GM19452 (cell line): ENCODE measurements around the gene LZTR1.
"Not testable (repeated sequence)": the region's sequence is repeated elsewhere in the genome, so short reads cannot be mapped to it uniquely, and the experiment has no call there.

Experiments
- ATAC-seq: cut with Tn5 transposase; IDR thresholded peaks from one replicate; pipeline ENCODE4 v1.9.1; 2021; ENCODE audit not compliant: unreplicated experiment

LZTR1 gene

DNA sequence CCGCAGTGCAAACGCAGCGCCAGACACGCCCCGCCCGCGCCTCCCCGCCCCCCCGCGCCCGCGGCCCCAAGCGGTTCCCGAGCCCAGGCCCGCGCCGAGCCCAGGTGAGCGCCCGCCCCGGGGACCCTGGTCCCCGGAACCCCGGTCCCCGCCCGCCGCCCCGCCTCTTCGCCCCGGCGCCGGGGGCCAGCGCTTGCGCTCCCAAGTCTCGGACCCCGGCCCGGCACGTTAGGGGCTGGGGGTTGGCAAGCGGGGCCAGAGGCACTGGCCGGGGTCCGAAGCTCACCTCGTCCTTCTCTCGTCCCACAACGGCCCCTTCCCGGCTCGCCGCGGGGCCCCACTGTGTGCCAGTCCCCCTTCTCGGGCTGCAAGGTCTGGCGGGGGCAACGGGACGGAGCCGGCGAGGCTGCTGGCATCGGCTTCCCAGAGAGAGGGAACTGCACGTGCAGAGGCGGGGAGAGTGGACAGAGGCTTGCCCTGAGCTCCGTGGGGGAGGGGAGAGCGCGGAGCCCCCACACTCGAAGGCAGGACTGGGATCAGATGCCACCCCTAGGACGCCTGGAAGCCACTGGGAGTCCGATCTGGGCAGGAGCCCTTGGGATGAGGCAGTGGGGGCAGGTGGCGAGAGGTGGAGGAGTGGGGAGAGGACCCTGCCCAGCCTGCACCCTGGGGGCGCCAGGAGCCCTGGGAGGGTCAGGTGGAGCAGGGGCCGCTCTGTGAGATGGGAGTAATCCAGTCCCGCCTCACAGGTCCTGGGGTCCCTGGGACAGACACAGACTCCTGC lies 16.8 kb upstream of the LZTR1 start:
- no peak for ATAC-seq

DNA sequence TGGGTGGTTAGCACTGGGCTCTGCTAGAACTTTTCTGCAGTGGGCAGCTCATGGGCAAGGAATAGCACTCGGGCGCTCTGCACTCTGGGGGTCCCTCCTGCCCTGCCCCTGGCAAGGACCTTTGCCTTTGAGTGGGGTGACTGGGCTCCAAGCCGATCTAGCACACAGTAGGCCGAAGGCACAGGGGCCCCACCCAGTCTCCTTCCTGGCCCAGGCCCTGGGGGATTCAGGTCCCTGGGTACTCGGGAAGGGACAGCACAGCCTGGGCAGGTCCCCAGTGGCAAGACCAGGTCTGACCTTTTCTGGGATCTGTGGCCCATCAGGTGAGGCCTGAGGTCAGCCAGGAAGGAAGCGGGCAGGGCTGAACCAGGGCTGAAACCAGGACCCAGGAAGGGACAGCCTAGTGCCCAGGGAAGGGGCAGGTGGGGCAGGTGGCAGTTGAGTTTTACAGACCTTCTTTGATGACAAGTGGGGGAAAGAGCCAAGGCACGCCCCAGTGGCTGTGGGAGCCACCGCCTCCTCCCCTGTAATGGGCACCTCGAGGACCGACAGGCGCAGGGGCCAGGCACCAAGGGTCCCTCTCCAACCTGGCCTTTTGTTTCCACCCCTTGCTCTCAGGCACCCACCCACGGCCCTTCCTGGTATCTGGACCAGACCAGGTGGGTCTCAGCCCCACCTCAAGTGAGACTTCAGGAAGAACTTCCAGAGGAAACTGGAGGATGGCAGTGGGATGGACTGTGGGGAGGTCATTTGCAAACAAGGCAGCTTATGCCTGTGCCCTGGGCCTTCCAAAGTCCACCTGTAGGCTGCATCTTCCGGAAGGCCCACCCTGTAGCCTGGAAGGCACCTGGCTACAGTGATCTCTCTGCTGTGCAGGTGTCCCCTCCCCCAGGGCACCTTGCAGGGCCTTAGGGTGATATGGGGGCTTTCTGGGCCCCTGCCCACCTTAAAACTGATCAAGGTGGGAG lies 15.9 kb upstream of the LZTR1 start:
- ATAC-seq = no peak

DNA sequence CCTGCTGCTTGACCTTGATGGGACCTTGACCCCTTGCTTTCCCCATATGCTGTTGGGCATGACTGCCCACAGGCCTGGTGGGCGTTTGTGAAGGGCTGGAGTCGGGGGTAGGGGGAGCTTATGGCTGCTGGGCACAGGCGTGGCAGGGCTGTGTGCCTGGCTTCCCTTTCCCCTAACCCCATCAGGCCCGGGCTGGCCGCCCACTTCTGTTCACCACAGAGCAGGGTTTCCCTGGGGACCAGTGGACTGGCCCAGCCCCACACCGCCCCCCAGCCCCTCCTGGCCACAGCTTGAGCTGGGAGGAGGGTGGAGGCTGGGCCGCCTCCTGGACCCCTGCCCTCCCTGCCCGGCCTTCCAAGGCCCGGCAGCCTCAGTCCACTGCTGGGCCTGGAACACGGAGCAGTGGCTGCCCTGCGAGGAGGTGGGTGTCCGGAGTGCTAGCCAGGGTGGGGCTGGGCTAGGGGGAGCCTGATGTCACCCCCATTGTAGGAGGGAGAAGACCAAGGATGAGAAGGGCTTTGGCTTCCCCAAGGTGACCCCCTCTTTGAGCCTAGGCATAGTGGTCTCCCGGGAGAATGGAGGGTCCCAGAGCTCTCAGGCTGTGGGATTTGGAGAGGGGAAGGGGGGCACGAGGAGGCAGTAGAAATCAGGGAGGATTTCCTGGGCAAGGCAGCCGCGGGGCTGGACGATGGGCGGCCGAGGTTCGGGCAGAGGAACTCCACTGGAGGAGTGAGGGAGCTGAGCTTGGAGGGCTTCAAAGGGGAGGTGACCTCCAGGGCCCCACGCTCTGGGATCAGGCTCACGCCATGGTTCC lies 15.0 kb upstream of the LZTR1 start, which contains the start of gene AIFM3:
Gene AIFM3 (plus strand): TSS at position 373 of the 814 bp plus-strand sequence. CDS start 690 bp downstream, outside the sequence.
- no peak for ATAC-seq

DNA sequence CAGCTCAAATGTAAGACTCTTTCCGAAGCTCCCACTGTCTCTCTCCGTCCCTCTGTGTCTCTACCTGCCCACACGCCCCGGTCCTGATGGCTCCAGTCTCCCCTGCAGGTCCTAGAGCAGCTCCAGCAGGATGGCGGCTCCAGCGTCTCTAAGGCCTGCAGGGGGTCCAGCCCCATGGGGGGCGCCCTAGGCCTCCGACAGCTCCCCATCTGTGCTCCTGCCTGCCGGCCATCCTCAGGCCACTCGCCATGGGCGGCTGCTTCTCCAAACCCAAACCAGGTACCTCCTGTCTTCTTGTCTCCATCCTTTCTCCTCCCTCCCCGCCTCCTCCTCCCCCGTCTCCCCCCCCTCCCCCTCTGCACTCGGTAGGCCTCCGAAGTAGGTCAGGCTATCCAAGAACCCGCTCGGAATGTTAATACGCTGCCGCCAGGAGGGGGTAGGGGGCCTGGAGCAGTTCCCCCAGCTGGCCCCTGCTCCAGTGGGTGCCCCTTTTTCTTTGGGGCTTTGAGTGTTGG lies 14.3 kb upstream of the LZTR1 start:
- ATAC-seq = no peak

DNA sequence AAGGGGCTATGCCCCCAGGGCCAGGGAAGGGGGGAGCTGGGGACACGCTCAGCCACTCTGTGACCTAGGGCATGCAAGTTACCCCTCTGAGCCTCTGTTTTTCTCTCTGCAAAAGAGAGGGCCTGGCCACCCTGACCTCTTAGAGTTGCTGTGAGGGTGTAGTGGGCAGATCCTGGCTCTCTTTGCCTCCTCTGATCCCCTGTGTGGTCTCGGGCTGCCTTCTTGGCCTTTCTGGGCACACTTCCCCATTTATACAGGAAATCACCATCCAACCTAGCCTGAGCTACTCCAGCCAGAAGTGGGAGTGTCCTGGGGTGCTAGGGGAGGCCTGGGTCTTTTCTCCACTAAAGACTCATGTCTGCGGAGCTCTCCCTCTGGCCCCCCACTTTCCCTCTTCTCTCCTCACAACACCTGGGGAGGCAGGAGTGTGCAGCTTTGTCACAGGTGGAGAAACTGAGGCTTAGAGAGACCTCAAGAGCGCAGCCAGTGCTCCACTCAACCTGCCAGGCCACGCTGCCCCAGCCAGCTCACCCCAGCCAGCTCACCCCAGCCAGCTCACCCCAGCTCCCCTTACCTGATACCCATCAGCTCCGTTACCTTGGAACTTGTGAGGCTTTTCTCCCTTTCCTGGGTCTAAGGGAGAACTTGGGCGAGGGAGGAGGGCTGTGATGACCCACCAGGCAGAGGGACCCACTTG lies 13.7 kb upstream of the LZTR1 start:
- no peak for ATAC-seq

DNA sequence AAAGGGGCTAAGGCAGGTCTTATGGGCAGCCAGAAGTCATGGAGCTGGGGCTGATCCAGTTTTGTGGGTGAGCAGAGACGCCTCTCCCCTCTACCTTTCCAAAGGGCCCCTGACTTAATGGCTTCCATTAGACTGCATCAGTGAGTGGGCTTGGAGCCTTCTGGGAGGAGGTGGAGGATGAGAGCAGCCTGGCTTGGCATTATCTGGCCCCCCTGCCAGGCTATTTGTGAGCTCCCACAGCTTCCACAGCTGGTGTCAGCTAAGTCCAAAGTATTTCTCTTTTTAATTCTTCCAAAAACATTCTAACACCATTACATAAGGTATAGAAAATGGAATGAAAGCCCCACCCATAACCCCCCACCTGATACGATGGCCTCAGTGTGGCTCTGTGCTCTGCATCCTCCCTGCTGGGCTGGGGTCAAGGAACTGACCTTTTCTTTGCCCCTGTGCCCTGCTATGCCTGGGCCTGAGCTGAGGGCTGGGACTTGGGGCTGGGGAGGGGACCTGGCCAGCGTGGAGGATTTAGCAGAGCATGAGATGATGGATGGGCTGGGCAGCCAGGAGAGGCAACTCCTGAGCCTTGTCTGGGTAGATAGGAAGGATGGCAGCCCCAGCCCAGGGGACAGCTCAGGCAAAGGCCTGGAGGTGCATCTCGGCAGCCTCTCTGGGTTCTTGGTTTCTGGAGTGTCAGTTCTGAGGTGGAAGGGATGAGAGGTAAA lies 11.0 kb upstream of the LZTR1 start:
- no peak for ATAC-seq

DNA sequence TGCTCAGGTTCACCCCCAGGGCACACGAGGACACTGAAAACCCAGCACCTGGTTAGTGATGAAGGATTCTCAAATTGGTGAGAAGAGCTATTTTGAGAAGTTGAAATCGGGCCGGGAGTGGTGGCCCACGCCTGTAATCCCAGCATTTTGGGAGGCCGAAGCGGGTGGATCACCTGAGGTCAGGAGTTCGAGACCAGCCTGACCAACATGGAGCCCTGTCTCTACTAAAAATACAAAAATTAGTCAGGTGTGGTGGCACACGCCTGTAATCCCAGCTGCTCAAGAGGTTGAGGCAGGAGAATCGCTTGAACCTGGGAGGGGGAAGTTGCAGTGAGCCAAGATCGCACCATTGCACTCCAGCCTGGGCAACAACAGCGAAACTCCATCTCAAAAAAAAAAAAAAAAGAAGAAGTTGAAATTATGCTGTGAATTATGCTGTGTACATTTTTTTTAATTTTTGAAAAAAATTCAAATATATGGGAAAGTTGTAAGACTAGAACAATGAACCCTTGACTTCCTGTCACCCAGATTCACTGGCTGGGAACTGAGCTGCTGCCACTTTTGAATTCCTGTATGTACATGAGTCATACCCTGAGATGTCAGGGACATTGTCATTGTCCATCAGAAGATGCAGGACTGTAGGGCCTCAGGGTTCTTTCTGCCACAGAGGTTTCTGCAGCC lies 9.9 kb upstream of the LZTR1 start:
- not testable (repeated sequence) for ATAC-seq

DNA sequence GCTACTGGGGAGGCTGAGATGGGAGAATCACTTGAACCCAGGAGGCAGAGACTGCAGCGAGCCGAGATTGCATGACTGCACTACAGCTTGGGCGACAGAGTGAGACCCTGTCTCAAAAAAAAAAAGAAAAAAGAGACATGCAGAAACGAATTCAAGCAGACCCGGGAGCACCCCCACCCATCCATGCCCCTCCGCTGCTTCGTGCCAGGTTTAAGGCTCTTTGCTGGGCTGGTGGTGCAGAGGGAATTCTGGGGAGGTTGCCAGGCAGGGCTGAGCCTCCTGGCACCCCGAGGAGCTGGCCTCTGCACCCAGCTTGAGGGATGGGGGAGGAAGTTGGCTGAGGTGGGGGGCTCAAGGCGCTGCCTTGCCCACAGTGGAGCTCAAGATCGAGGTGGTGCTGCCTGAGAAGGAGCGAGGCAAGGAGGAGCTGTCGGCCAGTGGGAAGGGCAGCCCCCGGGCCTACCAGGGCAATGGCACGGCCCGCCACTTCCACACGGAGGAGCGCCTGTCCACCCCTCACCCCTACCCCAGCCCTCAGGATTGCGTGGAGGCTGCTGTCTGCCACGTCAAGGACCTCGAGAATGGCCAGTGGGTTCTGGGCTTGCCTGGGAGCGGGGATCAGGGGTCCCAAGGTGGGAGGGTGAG lies 9.0 kb upstream of the LZTR1 start:
- no peak for ATAC-seq

DNA sequence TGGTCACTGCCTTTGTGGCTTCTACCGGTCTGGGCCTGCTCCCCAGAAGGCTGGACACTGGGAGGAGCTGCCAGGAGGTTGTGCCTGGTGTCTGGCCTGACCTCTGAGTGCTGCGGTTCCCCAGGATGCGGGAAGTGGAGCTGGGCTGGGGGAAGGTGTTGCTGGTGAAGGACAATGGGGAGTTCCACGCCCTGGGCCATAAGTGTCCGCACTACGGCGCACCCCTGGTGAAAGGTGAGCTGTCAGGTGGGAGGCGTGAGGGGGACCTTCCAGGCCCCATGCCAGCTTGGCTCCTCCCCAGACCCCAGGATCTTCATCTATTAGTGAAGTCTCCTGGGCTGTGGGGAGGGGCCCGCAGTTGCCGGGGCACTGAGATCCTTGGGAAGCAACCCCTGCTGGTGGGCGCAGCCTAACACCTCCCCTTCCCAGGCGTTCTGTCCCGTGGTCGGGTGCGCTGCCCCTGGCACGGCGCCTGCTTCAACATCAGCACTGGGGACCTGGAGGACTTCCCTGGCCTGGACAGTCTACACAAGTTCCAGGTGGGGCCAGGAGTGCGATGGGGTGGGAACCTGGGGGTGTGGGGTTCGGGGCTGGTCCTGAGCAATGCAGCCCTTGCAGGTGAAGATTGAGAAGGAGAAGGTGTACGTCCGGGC lies 8.3 kb upstream of the LZTR1 start:
- ATAC-seq = no peak

DNA sequence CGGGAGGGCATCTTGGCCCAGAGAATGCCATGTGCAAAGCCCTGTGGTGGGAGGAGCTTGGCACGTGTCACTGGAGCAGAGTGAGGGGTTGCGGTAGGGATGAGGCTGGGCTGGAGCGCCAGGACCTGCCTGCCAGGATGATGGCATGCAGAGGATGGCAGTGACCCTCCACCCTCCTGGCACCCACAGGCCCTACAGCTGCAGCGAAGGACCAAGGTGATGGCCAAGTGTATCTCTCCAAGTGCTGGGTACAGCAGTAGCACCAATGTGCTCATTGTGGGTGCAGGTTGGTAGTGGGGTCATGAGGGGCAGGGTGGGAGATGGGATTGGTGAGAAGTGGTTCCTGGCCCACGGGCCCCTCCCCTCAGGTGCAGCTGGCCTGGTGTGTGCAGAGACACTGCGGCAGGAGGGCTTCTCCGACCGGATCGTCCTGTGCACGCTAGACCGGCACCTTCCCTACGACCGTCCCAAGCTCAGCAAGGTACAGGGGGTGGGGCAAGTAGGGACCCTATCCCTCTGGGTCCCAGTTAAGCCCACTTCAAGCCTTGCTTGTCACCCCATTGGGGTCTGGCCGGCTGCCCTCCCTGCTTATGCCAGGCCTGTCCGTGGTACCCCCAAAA lies 7.7 kb upstream of the LZTR1 start:
- no peak for ATAC-seq

DNA sequence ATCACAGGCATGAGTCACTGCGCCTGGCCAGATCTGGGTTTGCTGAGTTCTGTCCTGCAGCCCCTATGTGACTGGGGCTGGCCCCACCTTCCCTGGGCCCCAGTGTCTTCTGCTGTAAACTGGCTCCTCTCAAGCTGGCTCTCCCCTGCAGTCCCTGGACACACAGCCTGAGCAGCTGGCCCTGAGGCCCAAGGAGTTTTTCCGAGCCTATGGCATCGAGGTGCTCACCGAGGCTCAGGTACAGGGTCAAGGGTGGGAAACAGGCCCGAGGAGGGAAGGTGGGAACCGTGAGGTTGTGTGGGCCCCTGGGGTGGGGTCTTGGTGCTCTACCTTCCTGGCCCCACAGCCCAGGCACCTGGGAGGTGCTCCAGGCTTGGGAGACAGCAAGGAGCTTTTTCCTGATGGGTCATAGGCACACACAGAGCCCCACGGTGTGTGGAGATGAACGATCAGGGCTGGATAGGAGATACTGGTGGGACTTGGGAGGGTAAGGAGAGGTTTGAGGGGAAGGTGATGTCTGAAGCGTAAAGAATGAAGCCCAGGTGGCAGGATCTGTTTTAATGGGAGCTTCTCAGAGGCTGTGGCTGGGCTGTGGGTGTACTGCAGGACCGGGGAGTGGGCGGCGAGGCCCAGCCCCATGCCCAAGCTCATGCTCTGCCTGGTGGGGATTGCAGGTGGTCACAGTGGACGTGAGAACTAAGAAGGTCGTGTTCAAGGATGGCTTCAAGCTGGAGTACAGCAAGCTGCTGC lies 6.4 kb upstream of the LZTR1 start:
- no peak for ATAC-seq

DNA sequence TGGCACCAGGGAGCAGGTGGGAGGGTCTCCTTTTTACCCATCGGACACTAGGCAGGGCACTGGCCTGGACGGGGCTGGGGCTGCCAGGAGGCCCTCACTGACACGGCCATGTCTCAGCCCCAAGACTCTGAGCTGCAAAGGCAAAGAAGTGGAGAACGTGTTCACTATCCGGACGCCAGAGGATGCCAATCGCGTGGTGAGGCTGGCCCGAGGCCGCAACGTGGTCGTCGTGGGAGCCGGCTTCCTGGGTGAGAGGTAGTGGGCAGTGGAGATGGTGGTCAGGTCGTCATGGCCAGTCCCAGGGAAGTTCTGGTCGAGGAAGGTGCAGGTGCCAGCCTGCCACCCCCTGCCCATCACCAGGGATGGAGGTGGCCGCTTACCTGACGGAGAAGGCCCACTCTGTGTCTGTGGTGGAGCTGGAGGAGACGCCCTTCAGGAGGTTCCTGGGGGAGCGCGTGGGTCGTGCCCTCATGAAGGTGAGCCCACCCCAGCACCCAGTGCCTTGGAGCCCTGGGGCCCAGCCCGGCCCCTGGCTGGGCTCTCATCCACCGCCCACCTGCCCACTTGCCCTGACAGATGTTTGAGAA lies 5.7 kb upstream of the LZTR1 start:
- no peak for ATAC-seq

DNA sequence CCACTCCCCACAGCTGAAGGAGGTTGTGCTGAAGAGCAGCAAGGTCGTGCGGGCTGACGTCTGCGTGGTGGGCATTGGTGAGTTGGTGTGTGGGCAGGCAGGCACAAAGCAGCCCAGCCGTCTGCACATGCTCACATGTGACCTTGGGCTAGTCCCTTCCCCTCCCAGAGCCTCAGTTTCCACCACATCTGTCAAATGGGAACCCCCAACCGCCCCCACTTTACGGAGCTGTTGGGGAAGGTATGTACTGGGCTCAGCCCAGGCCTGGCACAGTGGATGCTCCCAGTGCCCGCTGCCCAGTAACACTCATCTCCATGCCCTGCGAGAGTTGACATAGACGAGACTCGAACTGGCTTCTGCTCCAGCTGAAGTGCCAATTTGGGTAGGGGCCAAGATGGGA lies 5.1 kb upstream of the LZTR1 start:
- no peak for ATAC-seq

DNA sequence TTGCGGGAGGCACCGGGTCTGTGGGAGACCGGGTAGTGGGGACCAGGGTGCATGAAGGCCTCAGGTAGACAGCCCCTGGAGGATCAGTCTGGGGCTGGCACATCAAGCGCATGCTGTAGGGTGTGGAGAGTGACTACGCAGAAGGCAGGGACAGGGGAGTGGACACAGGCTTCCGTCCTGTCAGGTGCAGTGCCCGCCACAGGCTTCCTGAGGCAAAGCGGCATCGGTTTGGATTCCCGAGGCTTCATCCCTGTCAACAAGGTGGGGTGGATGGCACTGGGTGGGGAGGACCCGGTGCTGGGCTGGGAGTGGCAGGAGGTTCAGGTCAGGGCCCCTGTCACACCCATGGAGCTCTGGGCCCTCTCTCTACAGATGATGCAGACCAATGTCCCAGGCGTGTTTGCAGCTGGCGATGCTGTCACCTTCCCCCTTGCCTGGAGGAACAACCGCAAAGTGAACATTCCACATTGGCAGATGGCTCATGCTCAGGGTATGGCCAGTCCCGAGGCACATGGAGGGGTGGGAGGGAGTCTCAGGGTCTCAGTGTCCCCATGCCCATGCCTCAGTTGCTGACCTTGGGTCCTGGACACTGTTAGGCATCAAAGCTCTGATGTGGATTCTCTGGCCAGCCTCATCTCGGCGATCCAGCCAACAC lies 4.5 kb upstream of the LZTR1 start:
- no peak for ATAC-seq

DNA sequence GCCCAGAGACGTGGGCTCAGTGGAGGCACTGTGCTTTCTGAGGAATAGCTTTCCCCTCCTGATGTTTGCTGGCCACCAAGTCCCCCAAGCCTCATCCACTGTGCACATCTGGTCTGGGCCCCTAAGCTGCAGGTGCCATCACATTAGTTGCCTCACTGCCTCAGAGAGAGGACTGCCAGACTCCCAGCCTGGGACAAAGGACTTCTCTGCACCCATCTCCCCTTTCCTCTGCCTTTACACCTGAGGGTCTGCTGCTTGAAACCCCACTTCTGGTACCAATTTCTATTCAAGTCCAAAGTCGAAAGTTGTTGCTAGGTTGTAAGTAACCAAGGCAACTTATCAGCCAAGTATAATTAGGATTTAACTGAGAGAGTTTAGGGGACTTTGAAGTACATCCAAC lies 3.7 kb upstream of the LZTR1 start:
- ATAC-seq = no peak

DNA sequence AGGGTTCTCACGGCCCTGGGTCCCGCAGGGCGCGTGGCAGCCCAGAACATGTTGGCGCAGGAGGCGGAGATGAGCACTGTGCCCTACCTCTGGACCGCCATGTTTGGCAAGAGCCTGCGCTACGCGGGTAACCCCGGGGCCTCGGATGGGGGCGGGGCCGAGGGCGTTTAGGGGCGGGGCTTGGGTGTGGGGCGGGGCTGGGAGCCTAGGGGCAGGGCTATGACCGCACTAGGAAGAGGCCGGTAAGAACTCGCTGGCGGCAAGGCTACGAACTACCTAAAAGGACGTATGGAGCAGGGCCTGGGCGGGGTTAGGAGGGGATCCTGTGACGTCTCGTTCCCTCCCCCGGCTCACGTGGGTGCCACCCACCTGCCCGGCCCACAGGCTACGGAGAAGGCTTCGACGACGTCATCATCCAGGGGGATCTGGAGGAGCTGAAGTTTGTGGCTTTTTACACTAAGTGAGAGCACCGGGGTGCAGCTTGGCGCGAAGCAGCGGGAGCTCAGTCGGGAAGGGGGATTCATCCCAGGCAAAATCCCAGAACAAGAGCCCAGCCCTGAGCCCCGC lies 2.8 kb upstream of the LZTR1 start:
- ATAC-seq = no peak
